ENCODE data around the gene FBXO47. TPM values are rescaled to one million over a fixed set of nuclear protein-coding genes. Genes with fewer than 3 reads are reported as not detected.

The FBXO47 gene
- polyA plus RNA-seq, 4 donors = not detected

DNA sequence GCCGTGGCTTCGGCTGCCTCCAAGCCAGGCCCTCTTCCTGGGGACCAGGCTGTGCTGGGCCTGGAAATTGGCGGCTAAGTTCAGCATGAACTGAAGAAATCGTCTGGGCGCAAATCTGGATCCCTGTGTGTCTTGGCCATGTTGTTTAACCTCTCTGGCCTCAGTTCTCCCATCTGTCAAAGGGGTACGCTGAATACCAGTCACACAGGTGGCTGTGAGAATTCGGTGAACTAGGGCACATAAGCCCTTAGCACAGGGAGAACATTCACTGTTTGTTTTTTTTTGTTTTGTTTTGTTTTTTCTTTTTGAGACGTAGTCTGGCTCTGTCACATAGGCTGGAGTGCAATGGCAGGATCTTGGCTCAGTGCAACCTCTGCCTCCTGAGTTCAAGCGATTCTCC is 78.4 kb downstream of the FBXO47 start:
- DNase-seq (ENCODE audit: low read depth in 4 of 4, low spot score in 3 of 4) = no peak

GRCh38 chr17:38886643-38887010 is 80.6 kb downstream of the FBXO47 start:
- DNase-seq (ENCODE audit: low read depth in 4 of 4, low spot score in 3 of 4) = no peak

Other genes starting within 250 kb of the FBXO47 start
- 10 to 100 TPM; 11.5 to 17.2 (median 13.0) TPM for gene CISD3, start 237.1 kb downstream of the FBXO47 start, polyA plus RNA-seq (ENCODE audit: insufficient read length in 4 of 4)
- gene PCGF2, start 219.1 kb downstream of the FBXO47 start, polyA plus RNA-seq (ENCODE audit: insufficient read length in 4 of 4) = 10 to 100 TPM; 74.4 to 87.1 (median 80.5) TPM
- 100 to 1,000 TPM; 114 to 135 (median 122) TPM for gene PSMB3, start 214.7 kb downstream of the FBXO47 start, polyA plus RNA-seq (ENCODE audit: insufficient read length in 4 of 4)
- 10 to 100 TPM; 74.1 to 84.5 (median 81.9) TPM for gene PIP4K2B, start 167.8 kb downstream of the FBXO47 start, polyA plus RNA-seq (ENCODE audit: insufficient read length in 4 of 4)
- 10 to 100 TPM; 22.4 to 27.4 (median 25.4) TPM for gene CWC25, start 142.1 kb downstream of the FBXO47 start, polyA plus RNA-seq (ENCODE audit: insufficient read length in 4 of 4)
- gene RPL23, start 113.7 kb downstream of the FBXO47 start, polyA plus RNA-seq (ENCODE audit: insufficient read length in 4 of 4) = 1,000 to 10,000 TPM; 2,607 to 2,868 (median 2,690) TPM
- 100 to 1,000 TPM; 147 to 158 (median 151) TPM for gene LASP1, start 97.3 kb downstream of the FBXO47 start, polyA plus RNA-seq (ENCODE audit: insufficient read length in 4 of 4)
- gene PLXDC1, start 184.2 kb upstream of the FBXO47 start, polyA plus RNA-seq (ENCODE audit: insufficient read length in 4 of 4) = 1 to 10 TPM; 5.4 to 7.5 (median 6.3) TPM
- under 1 TPM in 2 of 4 donors, not detected in 2; 0.29 to 0.32 TPM for gene ARL5C, start 198.8 kb upstream of the FBXO47 start, polyA plus RNA-seq (ENCODE audit: insufficient read length in 4 of 4)
- 10 to 100 TPM in 1 of 4 donors, 1 to 10 TPM in 3; 8.5 to 10.7 (median 9.2) TPM for gene CACNB1, start 230.3 kb upstream of the FBXO47 start, polyA plus RNA-seq (ENCODE audit: insufficient read length in 4 of 4)
- 1,000 to 10,000 TPM; 1,889 to 2,269 (median 1,968) TPM for gene RPL19, start 232.9 kb upstream of the FBXO47 start, polyA plus RNA-seq (ENCODE audit: insufficient read length in 4 of 4)

Data from right renal pelvis (tissue), 4 donors.